IMR-90 (cell line): ENCODE measurements around the gene PIP4P1. TPM values are rescaled to one million over a fixed set of nuclear protein-coding genes. Genes with fewer than 3 reads are reported as not detected.

Experiments used
- ATAC-seq: fragments of 200-7000 bp; cut with Tn5 transposase; 2 replicates; pipeline ENCODE4 v1.9.1; 2020; ENCODE audit warnings: low read depth, mild to moderate bottlenecking, moderate library complexity
- BruUV-seq: library from RNA; stranded (reverse); fragments of 400-500 nt; replicated peaks from 2 replicates; lab custom pipeline; 2021; lab: Mats Ljungman, UMichigan
- CTCF ChIA-PET: fragments of 300-600 bp; formaldehyde crosslinking; extraction: SDS; loops from one replicate; lab custom pipeline; 2021; ENCODE audit warnings: antibody characterized with exemption; lab: Yijun Ruan, JAX
- POLR2A ChIA-PET: fragments of 300-600 bp; sonication (Branson Sonifier 250); formaldehyde crosslinking; loops from one replicate; lab custom pipeline; 2022; ENCODE audit warnings: antibody characterized with exemption; ENCODE audit not compliant: unreplicated experiment; lab: Charles Lee
- DNase-seq: peaks from one replicate; pipeline ENCODE4 v3.0.0; 2013
- H2AFZ ChIP-seq: replicated peaks from 2 replicates; pipeline ENCODE3; 2013; ENCODE audit warnings: low read length, mild to moderate bottlenecking; ENCODE audit not compliant: poor library complexity
- H2AK5ac ChIP-seq: 2 replicates; pipeline ENCODE4 v1.6.1; 2013; ENCODE audit warnings: low read depth, low read length, inconsistent platforms
- H2AK9ac ChIP-seq: replicated peaks from 2 replicates; pipeline ENCODE3; 2013; ENCODE audit warnings: mild to moderate bottlenecking, low read depth, low read length, moderate library complexity; ENCODE audit not compliant: poor library complexity
- H2BK120ac ChIP-seq: 2 replicates; pipeline ENCODE4 v1.6.1; 2013; ENCODE audit warnings: low read depth, low read length, inconsistent platforms
- H2BK15ac ChIP-seq: 3 replicates; pipeline ENCODE4 v1.6.1; 2013; ENCODE audit warnings: low read depth, low read length, inconsistent platforms
- H2BK20ac ChIP-seq: 2 replicates; pipeline ENCODE4 v1.6.1; 2013; ENCODE audit warnings: low read depth, mild to moderate bottlenecking, inconsistent platforms, low read length, moderate library complexity
- H2BK5ac ChIP-seq: 2 replicates; pipeline ENCODE4 v1.6.1; 2013; ENCODE audit warnings: mild to moderate bottlenecking, low read depth, low read length, inconsistent platforms; ENCODE audit not compliant: poor library complexity, severe bottlenecking
- H3K14ac ChIP-seq: replicated peaks from 2 replicates; pipeline ENCODE4 v1.6.1; 2013; ENCODE audit warnings: low read depth, low read length, inconsistent platforms
- H3K18ac ChIP-seq: 2 replicates; pipeline ENCODE4 v1.6.1; 2013; ENCODE audit warnings: low read depth, low read length, control low read depth
- H3K23ac ChIP-seq: 2 replicates; pipeline ENCODE4 v1.6.1; 2013; ENCODE audit warnings: low read depth, low read length, inconsistent platforms
- H3K27ac ChIP-seq: 2 replicates; pipeline ENCODE4 v1.5.1; 2013; ENCODE audit warnings: mild to moderate bottlenecking, control low read depth, low read length; ENCODE audit not compliant: insufficient read depth
- H3K27me3 ChIP-seq: 2 replicates; pipeline ENCODE4 v1.6.1; 2013; ENCODE audit warnings: low read length; ENCODE audit not compliant: control insufficient read depth, insufficient read depth
- H3K36me3 ChIP-seq: 2 replicates; pipeline ENCODE4 v1.6.1; 2013; ENCODE audit warnings: low read length, mixed read lengths; ENCODE audit not compliant: control insufficient read depth, insufficient read depth
- H3K4ac ChIP-seq: 2 replicates; pipeline ENCODE4 v1.6.1; 2013; ENCODE audit warnings: low read depth, low read length, inconsistent platforms
- H3K4me1 ChIP-seq: 2 replicates; pipeline ENCODE4 v1.6.1; 2013; ENCODE audit warnings: low read length, mixed read lengths; ENCODE audit not compliant: control insufficient read depth, insufficient read depth
- H3K4me2 ChIP-seq: 2 replicates; pipeline ENCODE4 v1.6.1; 2013; ENCODE audit warnings: low read depth, mild to moderate bottlenecking, control low read depth, low read length, moderate library complexity
- H3K4me3 ChIP-seq: 2 replicates; pipeline ENCODE4 v1.5.1; 2013; ENCODE audit warnings: low read depth, mild to moderate bottlenecking, control low read depth, low read length, moderate library complexity; ENCODE audit not compliant: insufficient read depth
- H3K56ac ChIP-seq: 2 replicates; pipeline ENCODE4 v1.6.1; 2013; ENCODE audit warnings: low read length, inconsistent platforms; ENCODE audit not compliant: insufficient read depth; ENCODE audit errors: extremely low read depth
- H3K79me1 ChIP-seq, 2 experiments: 2 replicates each; pipeline ENCODE4 v1.6.1; 2013; ENCODE audit warnings: low read length in 2 of 2, inconsistent platforms in 1 of 2, low read depth in 1 of 2
- H3K9ac ChIP-seq: 2 replicates; pipeline ENCODE4 v1.6.1; 2013; ENCODE audit warnings: low read depth, low read length, control low read depth
- H3K9me1 ChIP-seq: 2 replicates; pipeline ENCODE4 v1.6.1; 2013; ENCODE audit warnings: low read length, inconsistent platforms; ENCODE audit not compliant: insufficient read depth
- H3K9me3 ChIP-seq: 2 replicates; pipeline ENCODE4 v1.6.1; 2013; ENCODE audit warnings: low read length; ENCODE audit not compliant: control insufficient read depth, insufficient read depth
- H4K20me1 ChIP-seq: 2 replicates; pipeline ENCODE4 v1.6.1; 2013; ENCODE audit warnings: low read length, inconsistent platforms; ENCODE audit not compliant: insufficient read depth
- H4K5ac ChIP-seq: 2 replicates; pipeline ENCODE4 v1.6.1; 2013; ENCODE audit warnings: mild to moderate bottlenecking, low read depth, low read length, control low read depth
- H4K8ac ChIP-seq, 2 experiments: 2 replicates each; pipeline ENCODE4 v1.6.1; 2013; ENCODE audit warnings: low read depth in 2 of 2, low read length in 2 of 2, control low read depth in 1 of 2, inconsistent platforms in 1 of 2
- H4K91ac ChIP-seq: 2 replicates; pipeline ENCODE4 v1.6.1; 2013; ENCODE audit warnings: low read depth, low read length, inconsistent platforms; ENCODE audit not compliant: insufficient read depth
- CEBPB ChIP-seq: IDR thresholded peaks from 2 replicates; pipeline ENCODE4 v1.6.1; 2012; ENCODE audit warnings: low read depth, low read length, improper control_type of control experiment
- CHD1 ChIP-seq: IDR thresholded peaks from 2 replicates; pipeline ENCODE4 v1.6.1; 2012; ENCODE audit warnings: low read depth, low read length, improper control_type of control experiment
- FOS ChIP-seq: fragments of 150-350 bp; IDR thresholded peaks from 2 replicates; pipeline ENCODE4 v1.6.1; 2016; ENCODE audit warnings: low read depth, low read length
- MAFK ChIP-seq: IDR thresholded peaks from 2 replicates; pipeline ENCODE4 v1.6.1; 2012; ENCODE audit warnings: low read depth, low read length, improper control_type of control experiment
- MAZ ChIP-seq: IDR thresholded peaks from 2 replicates; pipeline ENCODE4 v1.6.1; 2012; ENCODE audit warnings: low read depth, mild to moderate bottlenecking, low read length, improper control_type of control experiment, moderate library complexity, borderline replicate concordance
- NFE2L2 ChIP-seq: fragments of 150-350 bp; IDR thresholded peaks from 2 replicates; pipeline ENCODE4 v1.6.1; 2016; ENCODE audit warnings: low read depth, mild to moderate bottlenecking, low read length
- POLR2A ChIP-seq: IDR thresholded peaks from 2 replicates; pipeline ENCODE4 v1.6.1; 2012; ENCODE audit warnings: mild to moderate bottlenecking, low read depth, low read length
- RAD21 ChIP-seq: IDR thresholded peaks from 2 replicates; pipeline ENCODE4 v1.6.1; 2012; ENCODE audit warnings: low read length, improper control_type of control experiment
- RFX5 ChIP-seq: IDR thresholded peaks from 2 replicates; pipeline ENCODE4 v1.8.0; 2012; ENCODE audit warnings: low read depth, mild to moderate bottlenecking, low read length, moderate library complexity
- SMC3 ChIP-seq: fragments of 150-350 bp; IDR thresholded peaks from 2 replicates; pipeline ENCODE4 v1.6.1; 2016; ENCODE audit warnings: low read depth, mild to moderate bottlenecking, antibody characterized with exemption, low read length, moderate library complexity
- USF2 ChIP-seq: fragments of 150-350 bp; IDR thresholded peaks from 2 replicates; pipeline ENCODE4 v1.6.1; 2017; ENCODE audit warnings: mild to moderate bottlenecking, antibody characterized with exemption, low read length, low read depth
- WGBS, 2 experiments: methylation state at CpG; one replicate each; pipeline versions ENCODE4 v1.1.5 to v1.1.7; 2013; ENCODE audit warnings: missing lambda C conversion rate in 2 of 2; ENCODE audit not compliant: insufficient read length in 1 of 2; ENCODE audit errors: extremely low coverage in 2 of 2; 5-methylcytosine and 5-hydroxymethylcytosine counted together
- dilution Hi-C: fragments of 300-500 bp; cut with HindIII; formaldehyde crosslinking; loops from one replicate; pipeline ENCODE4 v1.14.3; 2018; ENCODE audit warnings: low sequenced_read_pairs; ENCODE audit not compliant: unreplicated experiment
- in situ Hi-C: fragments of 300-500 bp; cut with MboI; formaldehyde crosslinking; loops from 3 replicates; pipeline ENCODE4 v1.14.3; 2019; ENCODE audit warnings: low sequenced_read_pairs, inconsistent platforms, mixed read lengths
- intact Hi-C: fragments of 100-400 bp; cut with micrococcal nuclease; formaldehyde crosslinking; loops from 2 replicates; pipeline ENCODE4 v1.10.0; 2022
- polyA plus RNA-seq, 3 experiments: library from polyadenylated mRNA; depleted of rRNA; stranded (reverse); fragments of >200 nt; gene quantifications; 2 replicates each; pipeline ENCODE4 v1.2.3, GENCODE V29; 2012; ENCODE audit warnings: low replicate concordance in 1 of 3
- total RNA-seq: library from RNA; depleted of rRNA; stranded (reverse); fragments of >200 nt; gene quantifications from 2 replicates; pipeline ENCODE4 v1.2.3, GENCODE V29; 2012
- TF ChIP-seq, protein P1 (sequence below): fragments of 150-350 bp; IDR thresholded peaks from 2 replicates; pipeline ENCODE4 v1.6.1; 2016; ENCODE audit warnings: low read depth, mild to moderate bottlenecking, low read length, moderate library complexity, borderline replicate concordance
- TF ChIP-seq, protein P2 (sequence below): conservative IDR thresholded peaks from 2 replicates; pipeline ENCODE4 v1.5.1; 2012; ENCODE audit warnings: mild to moderate bottlenecking, low read depth, low read length, improper control_type of control experiment

Gene PIP4P1
- total and polyA plus RNA-seq, 2 of the 4 experiments (the other 2 are of a cell fraction) = 15.2 to 27.8 TPM

DNA sequence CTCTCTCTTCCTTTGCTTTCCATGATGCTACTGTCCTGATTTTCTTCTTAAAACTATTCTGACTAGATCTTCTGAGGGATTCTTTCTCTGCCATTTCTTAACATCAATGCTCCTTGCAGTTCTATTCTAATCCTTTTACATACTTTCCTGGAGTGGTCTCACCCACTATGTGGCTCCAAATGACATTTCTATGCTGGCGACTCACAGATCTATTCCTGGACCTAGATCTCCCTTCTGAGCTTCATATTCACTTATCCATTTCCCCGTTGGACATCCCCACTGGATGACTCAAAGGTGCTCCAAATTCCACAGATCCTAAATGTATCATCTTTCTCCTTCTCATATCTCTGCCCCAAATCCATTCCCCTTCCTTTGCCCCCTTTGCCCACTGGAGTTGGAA is 52.0 kb downstream of the PIP4P1 start:
- H4K5ac ChIP-seq = no peak overlapping the region
- H3K4me2 ChIP-seq = peak overlapping the region; percentile 53; the same call in 1 of the 2 replicates
- no peak overlapping the region for H3K4me3 ChIP-seq
- in situ Hi-C loops = no loop called here
- peaks cover 33% of the 10 kb centered on the region for H3K36me3 ChIP-seq
- no peak overlapping the region for H2AK9ac ChIP-seq
- H2BK20ac ChIP-seq = no peak overlapping the region
- H3K9me3 ChIP-seq = no peaks in the 10 kb centered on the region
- H2BK15ac ChIP-seq = no peak overlapping the region
- no peak overlapping the region for H4K8ac ChIP-seq
- BruUV-seq = no TSS peak
- H2AFZ ChIP-seq = no peak overlapping the region
- H3K4ac ChIP-seq = no peak overlapping the region
- H3K27me3 ChIP-seq = no peaks in the 10 kb centered on the region
- intact Hi-C loops = loop anchor here (5.0 kb wide), 1 partner anchor 52 kb away; no protein-coding TSS in a partner anchor
- H2AK5ac ChIP-seq = no peak overlapping the region
- no peak overlapping the region for H3K14ac ChIP-seq
- H3K23ac ChIP-seq = no peak overlapping the region
- no peak overlapping the region; the same call in 1 of the 2 replicates for H2BK120ac ChIP-seq
- no peak for ATAC-seq
- TF ChIP-seq MAZ (no peak), RFX5 (no peak), FOS (no peak; the same call in 1 of the 2 replicates), RAD21 (no peak), NFE2L2 (no peak), CHD1 (no peak), USF2 (no peak), POLR2A (no peak), MAFK (no peak), CEBPB (no peak), SMC3 (no peak)
- TF ChIP-seq, protein P1, sequence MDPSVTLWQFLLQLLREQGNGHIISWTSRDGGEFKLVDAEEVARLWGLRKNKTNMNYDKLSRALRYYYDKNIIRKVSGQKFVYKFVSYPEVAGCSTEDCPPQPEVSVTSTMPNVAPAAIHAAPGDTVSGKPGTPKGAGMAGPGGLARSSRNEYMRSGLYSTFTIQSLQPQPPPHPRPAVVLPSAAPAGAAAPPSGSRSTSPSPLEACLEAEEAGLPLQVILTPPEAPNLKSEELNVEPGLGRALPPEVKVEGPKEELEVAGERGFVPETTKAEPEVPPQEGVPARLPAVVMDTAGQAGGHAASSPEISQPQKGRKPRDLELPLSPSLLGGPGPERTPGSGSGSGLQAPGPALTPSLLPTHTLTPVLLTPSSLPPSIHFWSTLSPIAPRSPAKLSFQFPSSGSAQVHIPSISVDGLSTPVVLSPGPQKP = no peak
- TF ChIP-seq, protein P2, sequence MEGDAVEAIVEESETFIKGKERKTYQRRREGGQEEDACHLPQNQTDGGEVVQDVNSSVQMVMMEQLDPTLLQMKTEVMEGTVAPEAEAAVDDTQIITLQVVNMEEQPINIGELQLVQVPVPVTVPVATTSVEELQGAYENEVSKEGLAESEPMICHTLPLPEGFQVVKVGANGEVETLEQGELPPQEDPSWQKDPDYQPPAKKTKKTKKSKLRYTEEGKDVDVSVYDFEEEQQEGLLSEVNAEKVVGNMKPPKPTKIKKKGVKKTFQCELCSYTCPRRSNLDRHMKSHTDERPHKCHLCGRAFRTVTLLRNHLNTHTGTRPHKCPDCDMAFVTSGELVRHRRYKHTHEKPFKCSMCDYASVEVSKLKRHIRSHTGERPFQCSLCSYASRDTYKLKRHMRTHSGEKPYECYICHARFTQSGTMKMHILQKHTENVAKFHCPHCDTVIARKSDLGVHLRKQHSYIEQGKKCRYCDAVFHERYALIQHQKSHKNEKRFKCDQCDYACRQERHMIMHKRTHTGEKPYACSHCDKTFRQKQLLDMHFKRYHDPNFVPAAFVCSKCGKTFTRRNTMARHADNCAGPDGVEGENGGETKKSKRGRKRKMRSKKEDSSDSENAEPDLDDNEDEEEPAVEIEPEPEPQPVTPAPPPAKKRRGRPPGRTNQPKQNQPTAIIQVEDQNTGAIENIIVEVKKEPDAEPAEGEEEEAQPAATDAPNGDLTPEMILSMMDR = no peak
- DNase-seq = peak; percentile 73
- no peak overlapping the region for H3K9ac ChIP-seq
- H3K56ac ChIP-seq = no peak overlapping the region
- dilution Hi-C loops = no loop called here
- no peak overlapping the region for H3K18ac ChIP-seq
- no peak overlapping the region for H3K27ac ChIP-seq
- no peak overlapping the region for H4K91ac ChIP-seq
- peaks cover 10 to 46% of the 10 kb centered on the region in 2 experiments; a peak in 3 of 4 replicates for H3K79me1 ChIP-seq
- H2BK5ac ChIP-seq = no peak overlapping the region
- ChIA-PET POLR2A (no interaction called here), CTCF (no interaction called here)
- no peaks in the 10 kb centered on the region for H4K20me1 ChIP-seq
- 80% methylated on average over 1 of the region's 2 CpGs; no CpG with 5 or more reads in 1 of the 2 experiments for WGBS, 2 experiments
- H3K9me1 ChIP-seq = peaks cover 4% of the 10 kb centered on the region; the same call in 1 of the 2 replicates
- H3K4me1 ChIP-seq = peaks cover 4% of the 10 kb centered on the region; the same call in 1 of the 2 replicates
